ENCODE data around the gene STK40.

STK40 gene

GRCh38 chr1:36337830-36338229 is 47.9 kb downstream of the STK40 start:
- Histone ChIP-seq H3F3A (ENCODE audit: control insufficient read depth, insufficient read depth) (no peaks in the 10 kb centered on the region; the same call in 1 of the 2 replicates), H4K20me1 (ENCODE audit: control insufficient read depth, insufficient read depth, low read depth, low read length) (no peaks in the 10 kb centered on the region; the same call in 1 of the 2 replicates), H3K4me1 (ENCODE audit: control insufficient read depth, low read length) (peaks cover 6% of the 10 kb centered on the region), H3K36me3 (ENCODE audit: control insufficient read depth, low read length) (peaks cover 27% of the 10 kb centered on the region), H3K27me3 (ENCODE audit: control insufficient read depth, low read length) (no peaks in the 10 kb centered on the region), H3K4me3 (ENCODE audit: low read length) (no peak overlapping the region), H3K9me3 (ENCODE audit: control insufficient read depth, insufficient read depth, low read length) (no peaks in the 10 kb centered on the region), H3K4me2 (ENCODE audit: low read length) (no peak overlapping the region), H3K27ac (ENCODE audit: low read depth, low read length) (no peak overlapping the region), H3K79me2 (ENCODE audit: control insufficient read depth, low read length) (no peaks in the 10 kb centered on the region), H3K9me2 (replicated peaks; ENCODE audit: control insufficient read depth, low read length) (no peaks in the 10 kb centered on the region)
- TF ChIP-seq, protein P1, sequence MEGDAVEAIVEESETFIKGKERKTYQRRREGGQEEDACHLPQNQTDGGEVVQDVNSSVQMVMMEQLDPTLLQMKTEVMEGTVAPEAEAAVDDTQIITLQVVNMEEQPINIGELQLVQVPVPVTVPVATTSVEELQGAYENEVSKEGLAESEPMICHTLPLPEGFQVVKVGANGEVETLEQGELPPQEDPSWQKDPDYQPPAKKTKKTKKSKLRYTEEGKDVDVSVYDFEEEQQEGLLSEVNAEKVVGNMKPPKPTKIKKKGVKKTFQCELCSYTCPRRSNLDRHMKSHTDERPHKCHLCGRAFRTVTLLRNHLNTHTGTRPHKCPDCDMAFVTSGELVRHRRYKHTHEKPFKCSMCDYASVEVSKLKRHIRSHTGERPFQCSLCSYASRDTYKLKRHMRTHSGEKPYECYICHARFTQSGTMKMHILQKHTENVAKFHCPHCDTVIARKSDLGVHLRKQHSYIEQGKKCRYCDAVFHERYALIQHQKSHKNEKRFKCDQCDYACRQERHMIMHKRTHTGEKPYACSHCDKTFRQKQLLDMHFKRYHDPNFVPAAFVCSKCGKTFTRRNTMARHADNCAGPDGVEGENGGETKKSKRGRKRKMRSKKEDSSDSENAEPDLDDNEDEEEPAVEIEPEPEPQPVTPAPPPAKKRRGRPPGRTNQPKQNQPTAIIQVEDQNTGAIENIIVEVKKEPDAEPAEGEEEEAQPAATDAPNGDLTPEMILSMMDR (IDR thresholded peaks at IDR 0.05; ENCODE audit: low read depth, low read length, poor library complexity, severe bottlenecking): no peak
- no peak for TF ChIP-seq EZH2phosphoT487 (IDR thresholded peaks at IDR 0.05; ENCODE audit: borderline replicate concordance, low read length)

GRCh38 chr1:36330940-36331339 is 54.8 kb downstream of the STK40 start:
- Histone ChIP-seq H3K4me2 (ENCODE audit: low read length) (no peak overlapping the region), H3K36me3 (ENCODE audit: control insufficient read depth, low read length) (no peaks in the 10 kb centered on the region), H3K9me3 (ENCODE audit: control insufficient read depth, insufficient read depth, low read length) (no peaks in the 10 kb centered on the region), H3K27me3 (ENCODE audit: control insufficient read depth, low read length) (no peaks in the 10 kb centered on the region), H3K79me2 (ENCODE audit: control insufficient read depth, low read length) (no peaks in the 10 kb centered on the region), H3K4me1 (ENCODE audit: control insufficient read depth, low read length) (no peaks in the 10 kb centered on the region), H4K20me1 (ENCODE audit: control insufficient read depth, insufficient read depth, low read depth, low read length) (no peaks in the 10 kb centered on the region), H3K9me2 (replicated peaks; ENCODE audit: control insufficient read depth, low read length) (no peaks in the 10 kb centered on the region), H3K27ac (ENCODE audit: low read depth, low read length) (no peak overlapping the region), H3K4me3 (ENCODE audit: low read length) (no peak overlapping the region), H3F3A (ENCODE audit: control insufficient read depth, insufficient read depth) (no peaks in the 10 kb centered on the region)
- no peak for TF ChIP-seq EZH2phosphoT487 (IDR thresholded peaks at IDR 0.05; ENCODE audit: borderline replicate concordance, low read length)
- TF ChIP-seq, protein P1 (IDR thresholded peaks at IDR 0.05; ENCODE audit: low read depth, low read length, poor library complexity, severe bottlenecking): no peak

GRCh38 chr1:36329817-36330216 is 55.9 kb downstream of the STK40 start:
- no peaks in the 10 kb centered on the region for H3K9me2 ChIP-seq (replicated peaks; ENCODE audit: control insufficient read depth, low read length)
- no peaks in the 10 kb centered on the region for H3K27me3 ChIP-seq (ENCODE audit: control insufficient read depth, low read length)
- H3F3A ChIP-seq (ENCODE audit: control insufficient read depth, insufficient read depth): no peaks in the 10 kb centered on the region
- H3K4me2 ChIP-seq (ENCODE audit: low read length): no peak overlapping the region
- H3K4me3 ChIP-seq (ENCODE audit: low read length): no peak overlapping the region
- H3K79me2 ChIP-seq (ENCODE audit: control insufficient read depth, low read length): no peaks in the 10 kb centered on the region
- H4K20me1 ChIP-seq (ENCODE audit: control insufficient read depth, insufficient read depth, low read depth, low read length): no peaks in the 10 kb centered on the region
- TF ChIP-seq, protein P1 (IDR thresholded peaks at IDR 0.05; ENCODE audit: low read depth, low read length, poor library complexity, severe bottlenecking): no peak
- TF ChIP-seq EZH2phosphoT487 (IDR thresholded peaks at IDR 0.05; ENCODE audit: borderline replicate concordance, low read length): no peak
- no peaks in the 10 kb centered on the region for H3K36me3 ChIP-seq (ENCODE audit: control insufficient read depth, low read length)
- no peak overlapping the region for H3K27ac ChIP-seq (ENCODE audit: low read depth, low read length)
- no peaks in the 10 kb centered on the region for H3K4me1 ChIP-seq (ENCODE audit: control insufficient read depth, low read length)
- H3K9me3 ChIP-seq (ENCODE audit: control insufficient read depth, insufficient read depth, low read length): no peaks in the 10 kb centered on the region

All from DOHH2 (cell line).